SK-N-SH (cell line): Measurements from ENCODE around the gene KLF12. TPM values are rescaled to one million over a fixed set of nuclear protein-coding genes. Genes with fewer than 3 reads are reported as not detected.
A peak's percentile ranks its signal among the peaks of the same experiment; 100 is the strongest.

Experiments
- CTCF ChIA-PET: fragments of 300-600, 350-600 bp; formaldehyde crosslinking; extraction: SDS; loops from one replicate; lab custom pipeline; 2021; lab: Yijun Ruan, JAX
- POLR2A ChIA-PET: fragments of 350-600 bp; sonication (Branson Sonifier 250); formaldehyde crosslinking; extraction: SDS; loops from one replicate; lab custom pipeline; 2020; ENCODE audit warnings: antibody characterized with exemption, inconsistent platforms; lab: Yijun Ruan, JAX
- DNase-seq: peaks from one replicate; pipeline ENCODE4 v3.0.0; 2012
- H2AFZ ChIP-seq: fragments of 200-600 bp; sonication (generic); 2 replicates; pipeline ENCODE4 v1.8.1; 2016; ENCODE audit warnings: antibody characterized with exemption, mild to moderate bottlenecking, low read depth
- H3F3A ChIP-seq: fragments of 200-600 bp; sonication (generic); replicated peaks from 2 replicates; pipeline ENCODE3; 2016; ENCODE audit warnings: antibody characterized with exemption, mild to moderate bottlenecking; ENCODE audit not compliant: insufficient read depth
- H3K27ac ChIP-seq, 2 experiments: fragments of 200-500 bp in 1 of 2; fragments of 200-600 bp in 1 of 2; sonication (Bioruptor generic) in 1 of 2; sonication (generic), shearing (Covaris generic) in 1 of 2; 2 replicates each; pipeline versions ENCODE4 v1.5.1 to v1.6.1; 2014 to 2016; ENCODE audit warnings: low read depth in 2 of 2, inconsistent platforms in 1 of 2, low read length in 1 of 2, mild to moderate bottlenecking in 1 of 2, mixed read lengths in 1 of 2
- H3K27me3 ChIP-seq: fragments of 200-600 bp; sonication (generic), shearing (Covaris generic); 2 replicates; pipeline ENCODE4 v1.6.1; 2016; ENCODE audit warnings: mixed run types; ENCODE audit not compliant: insufficient read depth
- H3K36me3 ChIP-seq, 2 experiments: fragments of 200-500 bp in 1 of 2; fragments of 200-600 bp in 1 of 2; sonication (Bioruptor generic) in 1 of 2; sonication (generic) in 1 of 2; replicated peaks in 1 of 2; 2 replicates each; pipeline versions ENCODE3 to v1.5.1; 2014 to 2016; ENCODE audit warnings: low read length in 1 of 2, mild to moderate bottlenecking in 1 of 2; ENCODE audit not compliant: insufficient read depth in 2 of 2, control insufficient read depth in 1 of 2
- H3K4me1 ChIP-seq, 2 experiments: fragments of 200-500 bp in 1 of 2; fragments of 200-600 bp in 1 of 2; sonication (Bioruptor generic) in 1 of 2; sonication (generic), shearing (Covaris generic) in 1 of 2; 2 replicates each; pipeline versions ENCODE4 v1.5.1 to v1.6.1; 2014 to 2016; ENCODE audit warnings: low read depth in 1 of 2, low read length in 1 of 2, mixed run types in 1 of 2; ENCODE audit not compliant: insufficient read depth in 2 of 2, control insufficient read depth in 1 of 2
- H3K4me2 ChIP-seq: fragments of 200-600 bp; sonication (generic), shearing (Covaris generic); 2 replicates; pipeline ENCODE4 v1.6.1; 2017; ENCODE audit warnings: mixed run types
- H3K4me3 ChIP-seq, 2 experiments: fragments of 200-500 bp in 1 of 2; fragments of 200-600 bp in 1 of 2; sonication (Bioruptor generic) in 1 of 2; sonication (generic), shearing (Covaris generic) in 1 of 2; 2 replicates each; pipeline versions ENCODE4 v1.5.1 to v1.8.1; 2014 to 2016; ENCODE audit warnings: low read depth in 2 of 2, inconsistent platforms in 1 of 2, low read length in 1 of 2, mild to moderate bottlenecking in 1 of 2, mixed read lengths in 1 of 2, moderate library complexity in 1 of 2
- H3K79me2 ChIP-seq: fragments of 200-600 bp; sonication (generic); 2 replicates; pipeline ENCODE4 v1.8.1; 2017; ENCODE audit warnings: mild to moderate bottlenecking; ENCODE audit not compliant: insufficient read depth
- H3K9ac ChIP-seq: fragments of 200-600 bp; sonication (generic); 2 replicates; pipeline ENCODE4 v1.6.1; 2017; ENCODE audit warnings: mixed run types
- H3K9me2 ChIP-seq: fragments of 200-600 bp; sonication (generic); 2 replicates; pipeline ENCODE4 v1.6.1; 2017; ENCODE audit warnings: mixed run types
- H3K9me3 ChIP-seq: fragments of 200-600 bp; sonication (generic); 2 replicates; pipeline ENCODE4 v1.6.1; 2017; ENCODE audit warnings: mixed run types, mild to moderate bottlenecking, moderate library complexity
- H4K20me1 ChIP-seq: fragments of 200-600 bp; sonication (generic); 2 replicates; pipeline ENCODE4 v1.6.1; 2017; ENCODE audit warnings: mild to moderate bottlenecking, mixed run types; ENCODE audit not compliant: insufficient read depth
- ELF1 ChIP-seq: IDR thresholded peaks from 2 replicates; pipeline ENCODE4 v1.4.0; 2012
- FOXJ3 ChIP-seq: sonication (generic); formaldehyde crosslinking; IDR thresholded peaks from 2 replicates; pipeline ENCODE4 v1.5.1; 2020; ENCODE audit warnings: mild to moderate bottlenecking, missing genetic modification reagents
- FOXM1 ChIP-seq: IDR thresholded peaks from 2 replicates; pipeline ENCODE4 v1.4.0; 2012; ENCODE audit warnings: low read depth, mild to moderate bottlenecking
- IRF3 ChIP-seq: fragments of 150-350 bp; IDR thresholded peaks from 2 replicates; pipeline ENCODE4 v1.6.1; 2016; ENCODE audit warnings: mild to moderate bottlenecking, low read depth, low read length
- MEF2A ChIP-seq: IDR thresholded peaks from 2 replicates; pipeline ENCODE4 v1.4.0; 2012; ENCODE audit warnings: low read depth, borderline replicate concordance
- RXRA ChIP-seq: IDR thresholded peaks from 2 replicates; pipeline ENCODE4 v1.4.0; 2012; ENCODE audit warnings: low read depth, mild to moderate bottlenecking, borderline replicate concordance
- TAF1 ChIP-seq: IDR thresholded peaks from 2 replicates; pipeline ENCODE4 v1.6.1; 2012; ENCODE audit warnings: low read depth, mild to moderate bottlenecking, low read length, moderate library complexity, borderline replicate concordance
- TCF12 ChIP-seq: IDR thresholded peaks from 2 replicates; pipeline ENCODE4 v1.4.0; 2012
- USF1 ChIP-seq: IDR thresholded peaks from 2 replicates; pipeline ENCODE4 v1.4.0; 2012; ENCODE audit warnings: low read depth, borderline replicate concordance
- WGBS: methylation state at CpG from one replicate; pipeline ENCODE4 v1.1.6; 2017; ENCODE audit warnings: low lambda C conversion rate; 5-methylcytosine and 5-hydroxymethylcytosine counted together
- polyA plus RNA-seq, 3 experiments: library from polyadenylated mRNA; depleted of rRNA; stranded (reverse); fragments of >200 nt; gene quantifications; 2 replicates each; pipeline ENCODE4 v1.2.3, GENCODE V29; 2012
- TF ChIP-seq, protein P1 (sequence below): IDR thresholded peaks from 2 replicates; pipeline ENCODE4 v1.4.0; 2012; ENCODE audit warnings: low read depth
- TF ChIP-seq, protein P2 (sequence below): fragments of 150-350 bp; IDR thresholded peaks from 2 replicates; pipeline ENCODE4 v1.6.1; 2017; ENCODE audit warnings: antibody characterized with exemption, low read length, low read depth, borderline replicate concordance
- TF ChIP-seq, protein P3 (sequence below): IDR thresholded peaks from 2 replicates; pipeline ENCODE4 v1.4.0; 2012; ENCODE audit warnings: low read depth, borderline replicate concordance

Gene KLF12
- polyA plus RNA-seq, 1 of the 3 experiments (the other 2 are of a cell fraction): 2.4 TPM

GRCh38 chr13:74129500-74130191 lies 4.6 kb downstream of the KLF12 start:
- Histone ChIP-seq H3K36me3 (no peaks in the 10 kb centered on the region), H3K9me3 (no peaks in the 10 kb centered on the region), H3K4me3 (no peak overlapping the region), H3K27ac (peak overlapping the region in 1 of 2 experiments; percentile 64; a peak in 1 of 4 replicates), H2AFZ (no peak overlapping the region), H3K9me2 (no peaks in the 10 kb centered on the region), H3K79me2 (peaks cover 89% of the 10 kb centered on the region), H4K20me1 (no peaks in the 10 kb centered on the region), H3F3A (peaks cover 8% of the 10 kb centered on the region), H3K27me3 (no peaks in the 10 kb centered on the region), H3K4me2 (no peak overlapping the region), H3K4me1 (peaks cover 12 to 15% of the 10 kb centered on the region in 2 experiments; a peak in 3 of 4 replicates), H3K9ac (no peak overlapping the region)
- ChIA-PET CTCF (interaction anchor here (0.7 to 1.9 kb wide), 3 partner anchors 157 to 1090 kb away, joined by 3 to 6 read pairs (median 6); no protein-coding TSS in a partner anchor), POLR2A (no interaction called here)
- DNase-seq: no peak
- 93% methylated on average over 5 of the region's 5 CpGs for WGBS
- TF ChIP-seq IRF3 (no peak), ELF1 (no peak), FOXM1 (no peak), TAF1 (no peak), MEF2A (no peak), RXRA (no peak), USF1 (no peak), TCF12 (no peak), FOXJ3 (CRISPR knock-in tag) (no peak)
- TF ChIP-seq, protein P1, sequence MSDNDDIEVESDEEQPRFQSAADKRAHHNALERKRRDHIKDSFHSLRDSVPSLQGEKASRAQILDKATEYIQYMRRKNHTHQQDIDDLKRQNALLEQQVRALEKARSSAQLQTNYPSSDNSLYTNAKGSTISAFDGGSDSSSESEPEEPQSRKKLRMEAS: no peak
- TF ChIP-seq, protein P2, sequence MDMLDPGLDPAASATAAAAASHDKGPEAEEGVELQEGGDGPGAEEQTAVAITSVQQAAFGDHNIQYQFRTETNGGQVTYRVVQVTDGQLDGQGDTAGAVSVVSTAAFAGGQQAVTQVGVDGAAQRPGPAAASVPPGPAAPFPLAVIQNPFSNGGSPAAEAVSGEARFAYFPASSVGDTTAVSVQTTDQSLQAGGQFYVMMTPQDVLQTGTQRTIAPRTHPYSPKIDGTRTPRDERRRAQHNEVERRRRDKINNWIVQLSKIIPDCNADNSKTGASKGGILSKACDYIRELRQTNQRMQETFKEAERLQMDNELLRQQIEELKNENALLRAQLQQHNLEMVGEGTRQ: no peak
- TF ChIP-seq, protein P3, sequence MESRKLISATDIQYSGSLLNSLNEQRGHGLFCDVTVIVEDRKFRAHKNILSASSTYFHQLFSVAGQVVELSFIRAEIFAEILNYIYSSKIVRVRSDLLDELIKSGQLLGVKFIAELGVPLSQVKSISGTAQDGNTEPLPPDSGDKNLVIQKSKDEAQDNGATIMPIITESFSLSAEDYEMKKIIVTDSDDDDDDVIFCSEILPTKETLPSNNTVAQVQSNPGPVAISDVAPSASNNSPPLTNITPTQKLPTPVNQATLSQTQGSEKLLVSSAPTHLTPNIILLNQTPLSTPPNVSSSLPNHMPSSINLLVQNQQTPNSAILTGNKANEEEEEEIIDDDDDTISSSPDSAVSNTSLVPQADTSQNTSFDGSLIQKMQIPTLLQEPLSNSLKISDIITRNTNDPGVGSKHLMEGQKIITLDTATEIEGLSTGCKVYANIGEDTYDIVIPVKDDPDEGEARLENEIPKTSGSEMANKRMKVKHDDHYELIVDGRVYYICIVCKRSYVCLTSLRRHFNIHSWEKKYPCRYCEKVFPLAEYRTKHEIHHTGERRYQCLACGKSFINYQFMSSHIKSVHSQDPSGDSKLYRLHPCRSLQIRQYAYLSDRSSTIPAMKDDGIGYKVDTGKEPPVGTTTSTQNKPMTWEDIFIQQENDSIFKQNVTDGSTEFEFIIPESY: no peak
